IMR-90 (cell line): Measurements from ENCODE around the gene H19. TPM values are rescaled to one million over a fixed set of nuclear protein-coding genes. Genes with fewer than 3 reads are reported as not detected.

Experiments
- ATAC-seq: fragments of 200-7000 bp; cut with Tn5 transposase; 2 replicates; pipeline ENCODE4 v1.9.1; 2020; ENCODE audit warnings: low read depth, mild to moderate bottlenecking, moderate library complexity
- BruUV-seq: library from RNA; stranded (reverse); fragments of 400-500 nt; replicated peaks from 2 replicates; lab custom pipeline; 2021; lab: Mats Ljungman, UMichigan
- CTCF ChIA-PET: fragments of 300-600 bp; formaldehyde crosslinking; extraction: SDS; loops from one replicate; lab custom pipeline; 2021; ENCODE audit warnings: antibody characterized with exemption; lab: Yijun Ruan, JAX
- POLR2A ChIA-PET: fragments of 300-600 bp; sonication (Branson Sonifier 250); formaldehyde crosslinking; loops from one replicate; lab custom pipeline; 2022; ENCODE audit warnings: antibody characterized with exemption; ENCODE audit not compliant: unreplicated experiment; lab: Charles Lee
- DNase-seq: peaks from one replicate; pipeline ENCODE4 v3.0.0; 2013
- H2AFZ ChIP-seq: replicated peaks from 2 replicates; pipeline ENCODE3; 2013; ENCODE audit warnings: low read length, mild to moderate bottlenecking; ENCODE audit not compliant: poor library complexity
- H2AK5ac ChIP-seq: 2 replicates; pipeline ENCODE4 v1.6.1; 2013; ENCODE audit warnings: low read depth, low read length, inconsistent platforms
- H2AK9ac ChIP-seq: replicated peaks from 2 replicates; pipeline ENCODE3; 2013; ENCODE audit warnings: mild to moderate bottlenecking, low read depth, low read length, moderate library complexity; ENCODE audit not compliant: poor library complexity
- H2BK120ac ChIP-seq: 2 replicates; pipeline ENCODE4 v1.6.1; 2013; ENCODE audit warnings: low read depth, low read length, inconsistent platforms
- H2BK15ac ChIP-seq: 3 replicates; pipeline ENCODE4 v1.6.1; 2013; ENCODE audit warnings: low read depth, low read length, inconsistent platforms
- H2BK20ac ChIP-seq: 2 replicates; pipeline ENCODE4 v1.6.1; 2013; ENCODE audit warnings: low read depth, mild to moderate bottlenecking, inconsistent platforms, low read length, moderate library complexity
- H2BK5ac ChIP-seq: 2 replicates; pipeline ENCODE4 v1.6.1; 2013; ENCODE audit warnings: mild to moderate bottlenecking, low read depth, low read length, inconsistent platforms; ENCODE audit not compliant: poor library complexity, severe bottlenecking
- H3K14ac ChIP-seq: replicated peaks from 2 replicates; pipeline ENCODE4 v1.6.1; 2013; ENCODE audit warnings: low read depth, low read length, inconsistent platforms
- H3K18ac ChIP-seq: 2 replicates; pipeline ENCODE4 v1.6.1; 2013; ENCODE audit warnings: low read depth, low read length, control low read depth
- H3K23ac ChIP-seq: 2 replicates; pipeline ENCODE4 v1.6.1; 2013; ENCODE audit warnings: low read depth, low read length, inconsistent platforms
- H3K27ac ChIP-seq: 2 replicates; pipeline ENCODE4 v1.5.1; 2013; ENCODE audit warnings: mild to moderate bottlenecking, control low read depth, low read length; ENCODE audit not compliant: insufficient read depth
- H3K27me3 ChIP-seq: 2 replicates; pipeline ENCODE4 v1.6.1; 2013; ENCODE audit warnings: low read length; ENCODE audit not compliant: control insufficient read depth, insufficient read depth
- H3K36me3 ChIP-seq: 2 replicates; pipeline ENCODE4 v1.6.1; 2013; ENCODE audit warnings: low read length, mixed read lengths; ENCODE audit not compliant: control insufficient read depth, insufficient read depth
- H3K4ac ChIP-seq: 2 replicates; pipeline ENCODE4 v1.6.1; 2013; ENCODE audit warnings: low read depth, low read length, inconsistent platforms
- H3K4me1 ChIP-seq: 2 replicates; pipeline ENCODE4 v1.6.1; 2013; ENCODE audit warnings: low read length, mixed read lengths; ENCODE audit not compliant: control insufficient read depth, insufficient read depth
- H3K4me2 ChIP-seq: 2 replicates; pipeline ENCODE4 v1.6.1; 2013; ENCODE audit warnings: low read depth, mild to moderate bottlenecking, control low read depth, low read length, moderate library complexity
- H3K4me3 ChIP-seq: 2 replicates; pipeline ENCODE4 v1.5.1; 2013; ENCODE audit warnings: low read depth, mild to moderate bottlenecking, control low read depth, low read length, moderate library complexity; ENCODE audit not compliant: insufficient read depth
- H3K56ac ChIP-seq: 2 replicates; pipeline ENCODE4 v1.6.1; 2013; ENCODE audit warnings: low read length, inconsistent platforms; ENCODE audit not compliant: insufficient read depth; ENCODE audit errors: extremely low read depth
- H3K79me1 ChIP-seq, 2 experiments: 2 replicates each; pipeline ENCODE4 v1.6.1; 2013; ENCODE audit warnings: low read length in 2 of 2, inconsistent platforms in 1 of 2, low read depth in 1 of 2
- H3K9ac ChIP-seq: 2 replicates; pipeline ENCODE4 v1.6.1; 2013; ENCODE audit warnings: low read depth, low read length, control low read depth
- H3K9me1 ChIP-seq: 2 replicates; pipeline ENCODE4 v1.6.1; 2013; ENCODE audit warnings: low read length, inconsistent platforms; ENCODE audit not compliant: insufficient read depth
- H3K9me3 ChIP-seq: 2 replicates; pipeline ENCODE4 v1.6.1; 2013; ENCODE audit warnings: low read length; ENCODE audit not compliant: control insufficient read depth, insufficient read depth
- H4K20me1 ChIP-seq: 2 replicates; pipeline ENCODE4 v1.6.1; 2013; ENCODE audit warnings: low read length, inconsistent platforms; ENCODE audit not compliant: insufficient read depth
- H4K5ac ChIP-seq: 2 replicates; pipeline ENCODE4 v1.6.1; 2013; ENCODE audit warnings: mild to moderate bottlenecking, low read depth, low read length, control low read depth
- H4K8ac ChIP-seq, 2 experiments: 2 replicates each; pipeline ENCODE4 v1.6.1; 2013; ENCODE audit warnings: low read depth in 2 of 2, low read length in 2 of 2, control low read depth in 1 of 2, inconsistent platforms in 1 of 2
- H4K91ac ChIP-seq: 2 replicates; pipeline ENCODE4 v1.6.1; 2013; ENCODE audit warnings: low read depth, low read length, inconsistent platforms; ENCODE audit not compliant: insufficient read depth
- BHLHE40 ChIP-seq: fragments of 150-350 bp; IDR thresholded peaks from 2 replicates; pipeline ENCODE4 v1.6.1; 2016; ENCODE audit warnings: mild to moderate bottlenecking, low read depth, low read length
- CEBPB ChIP-seq: IDR thresholded peaks from 2 replicates; pipeline ENCODE4 v1.6.1; 2012; ENCODE audit warnings: low read depth, low read length, improper control_type of control experiment
- CHD1 ChIP-seq: IDR thresholded peaks from 2 replicates; pipeline ENCODE4 v1.6.1; 2012; ENCODE audit warnings: low read depth, low read length, improper control_type of control experiment
- CTCF ChIP-seq: conservative IDR thresholded peaks from 2 replicates; pipeline ENCODE4 v1.5.1; 2012; ENCODE audit warnings: mild to moderate bottlenecking, low read depth, low read length, improper control_type of control experiment
- ELK1 ChIP-seq: fragments of 150-350 bp; IDR thresholded peaks from 2 replicates; pipeline ENCODE4 v1.6.1; 2016; ENCODE audit warnings: low read depth, mild to moderate bottlenecking, low read length, moderate library complexity, borderline replicate concordance
- FOS ChIP-seq: fragments of 150-350 bp; IDR thresholded peaks from 2 replicates; pipeline ENCODE4 v1.6.1; 2016; ENCODE audit warnings: low read depth, low read length
- MAFK ChIP-seq: IDR thresholded peaks from 2 replicates; pipeline ENCODE4 v1.6.1; 2012; ENCODE audit warnings: low read depth, low read length, improper control_type of control experiment
- MAZ ChIP-seq: IDR thresholded peaks from 2 replicates; pipeline ENCODE4 v1.6.1; 2012; ENCODE audit warnings: low read depth, mild to moderate bottlenecking, low read length, improper control_type of control experiment, moderate library complexity, borderline replicate concordance
- MXI1 ChIP-seq: IDR thresholded peaks from 2 replicates; pipeline ENCODE4 v1.6.1; 2012; ENCODE audit warnings: low read depth, mild to moderate bottlenecking, low read length, moderate library complexity, borderline replicate concordance
- NFE2L2 ChIP-seq: fragments of 150-350 bp; IDR thresholded peaks from 2 replicates; pipeline ENCODE4 v1.6.1; 2016; ENCODE audit warnings: low read depth, mild to moderate bottlenecking, low read length
- POLR2A ChIP-seq: IDR thresholded peaks from 2 replicates; pipeline ENCODE4 v1.6.1; 2012; ENCODE audit warnings: mild to moderate bottlenecking, low read depth, low read length
- RAD21 ChIP-seq: IDR thresholded peaks from 2 replicates; pipeline ENCODE4 v1.6.1; 2012; ENCODE audit warnings: low read length, improper control_type of control experiment
- RCOR1 ChIP-seq: IDR thresholded peaks from 2 replicates; pipeline ENCODE4 v1.6.1; 2012; ENCODE audit warnings: mild to moderate bottlenecking, low read length, improper control_type of control experiment; ENCODE audit not compliant: insufficient replicate concordance
- RFX5 ChIP-seq: IDR thresholded peaks from 2 replicates; pipeline ENCODE4 v1.8.0; 2012; ENCODE audit warnings: low read depth, mild to moderate bottlenecking, low read length, moderate library complexity
- SMC3 ChIP-seq: fragments of 150-350 bp; IDR thresholded peaks from 2 replicates; pipeline ENCODE4 v1.6.1; 2016; ENCODE audit warnings: low read depth, mild to moderate bottlenecking, antibody characterized with exemption, low read length, moderate library complexity
- USF2 ChIP-seq: fragments of 150-350 bp; IDR thresholded peaks from 2 replicates; pipeline ENCODE4 v1.6.1; 2017; ENCODE audit warnings: mild to moderate bottlenecking, antibody characterized with exemption, low read length, low read depth
- WGBS, 2 experiments: methylation state at CpG; one replicate each; pipeline versions ENCODE4 v1.1.5 to v1.1.7; 2013; ENCODE audit warnings: missing lambda C conversion rate in 2 of 2; ENCODE audit not compliant: insufficient read length in 1 of 2; ENCODE audit errors: extremely low coverage in 2 of 2; 5-methylcytosine and 5-hydroxymethylcytosine counted together
- dilution Hi-C: fragments of 300-500 bp; cut with HindIII; formaldehyde crosslinking; loops from one replicate; pipeline ENCODE4 v1.14.3; 2018; ENCODE audit warnings: low sequenced_read_pairs; ENCODE audit not compliant: unreplicated experiment
- in situ Hi-C: fragments of 300-500 bp; cut with MboI; formaldehyde crosslinking; loops from 3 replicates; pipeline ENCODE4 v1.14.3; 2019; ENCODE audit warnings: low sequenced_read_pairs, inconsistent platforms, mixed read lengths
- intact Hi-C: fragments of 100-400 bp; cut with micrococcal nuclease; formaldehyde crosslinking; loops from 2 replicates; pipeline ENCODE4 v1.10.0; 2022
- polyA plus RNA-seq, 3 experiments: library from polyadenylated mRNA; depleted of rRNA; stranded (reverse); fragments of >200 nt; gene quantifications; 2 replicates each; pipeline ENCODE4 v1.2.3, GENCODE V29; 2012; ENCODE audit warnings: low replicate concordance in 1 of 3
- total RNA-seq: library from RNA; depleted of rRNA; stranded (reverse); fragments of >200 nt; gene quantifications from 2 replicates; pipeline ENCODE4 v1.2.3, GENCODE V29; 2012

Gene H19
- total and polyA plus RNA-seq, 2 of the 4 experiments (the other 2 are of a cell fraction), result 0.41 TPM; not detected in 1

- Histone ChIP-seq H3K18ac (no peak overlapping the region), H3K27me3 (no peaks in the 10 kb centered on the region), H3K56ac (no peak overlapping the region), H3K4me2 (no peak overlapping the region), H2AFZ (no peak overlapping the region), H4K91ac (no peak overlapping the region), H3K14ac (no peak overlapping the region), H2BK20ac (no peak overlapping the region), H2BK15ac (no peak overlapping the region), H2BK120ac (no peak overlapping the region), H4K5ac (no peak overlapping the region), H4K20me1 (no peaks in the 10 kb centered on the region), H3K23ac (no peak overlapping the region), H3K9me3 (no peaks in the 10 kb centered on the region), H4K8ac (no peak overlapping the region), H3K4me1 (no peaks in the 10 kb centered on the region), H2AK5ac (no peak overlapping the region), H3K36me3 (no peaks in the 10 kb centered on the region), H3K79me1 (no peaks in the 10 kb centered on the region), H3K4me3 (no peak overlapping the region), H3K4ac (no peak overlapping the region), H3K9ac (no peak overlapping the region), H3K9me1 (no peaks in the 10 kb centered on the region), H2AK9ac (no peak overlapping the region), H3K27ac (no peak overlapping the region), H2BK5ac (no peak overlapping the region)
- no CpG with 5 or more reads among the region's 26 CpGs for WGBS, 2 experiments
- ChIA-PET CTCF (no interaction called here), POLR2A (no interaction called here)
- intact Hi-C loops, result no loop called here
- no peak for TF ChIP-seq MXI1
- no peak for TF ChIP-seq USF2
- no peak for TF ChIP-seq SMC3
- no peak for TF ChIP-seq NFE2L2
- TF ChIP-seq MAFK, result no peak
- no peak for TF ChIP-seq ELK1
- TF ChIP-seq RAD21, result no peak
- no peak for TF ChIP-seq CEBPB
- no peak for TF ChIP-seq CTCF
- TF ChIP-seq RFX5, result no peak
- TF ChIP-seq BHLHE40, result no peak
- TF ChIP-seq FOS, result no peak
- TF ChIP-seq POLR2A, result no peak
- no peak for TF ChIP-seq CHD1
- no peak for TF ChIP-seq RCOR1
- TF ChIP-seq MAZ, result no peak
- no TSS peak for BruUV-seq
- dilution Hi-C loops, result no loop called here
- in situ Hi-C loops, result no loop called here
- no peak for ATAC-seq
- DNase-seq, result no peak
Observed at GRCh38 chr11:1992111-1992510, 5.5 kb downstream of the H19 start.
